SK-N-SH (cell line): Measurements from ENCODE around the gene GCH1.

Source experiments
- GABPA ChIP-seq: IDR thresholded peaks from 2 replicates; pipeline ENCODE4 v1.4.0; 2012; ENCODE audit warnings: low read depth, mild to moderate bottlenecking
- MEF2A ChIP-seq: IDR thresholded peaks from 2 replicates; pipeline ENCODE4 v1.4.0; 2012; ENCODE audit warnings: low read depth, borderline replicate concordance
- POLR2AphosphoS5 ChIP-seq: IDR thresholded peaks from 2 replicates; pipeline ENCODE4 v1.6.1; 2012; ENCODE audit warnings: low read depth, low read length
- RAD21 ChIP-seq: IDR thresholded peaks from 2 replicates; pipeline ENCODE4 v1.6.1; 2012; ENCODE audit warnings: mild to moderate bottlenecking, low read length
- RFX5 ChIP-seq: IDR thresholded peaks from 2 replicates; pipeline ENCODE4 v1.6.1; 2012; ENCODE audit warnings: mild to moderate bottlenecking, improper control_type of control experiment, low read length
- SIN3A ChIP-seq: IDR thresholded peaks from 2 replicates; pipeline ENCODE4 v1.6.1; 2012; ENCODE audit warnings: low read depth, mild to moderate bottlenecking, low read length, moderate library complexity, borderline replicate concordance
- SMC3 ChIP-seq: IDR thresholded peaks from 2 replicates; pipeline ENCODE4 v1.6.1; 2012; ENCODE audit warnings: low read depth, low read length, improper control_type of control experiment
- TEAD4 ChIP-seq: IDR thresholded peaks from 2 replicates; pipeline ENCODE4 v1.4.0; 2012; ENCODE audit warnings: mild to moderate bottlenecking, borderline replicate concordance; ENCODE audit not compliant: insufficient read depth
- TF ChIP-seq, protein P1 (sequence below): fragments of 200-600 bp; sonication (generic); IDR thresholded peaks from 2 replicates; pipeline ENCODE4 v1.6.1; 2017; ENCODE audit warnings: antibody characterized with exemption, mild to moderate bottlenecking, moderate library complexity
- TF ChIP-seq, protein P2 (sequence below): IDR thresholded peaks from 2 replicates; pipeline ENCODE4 v1.4.0; 2012; ENCODE audit warnings: low read depth
- TF ChIP-seq, protein P3 (sequence below): IDR thresholded peaks from 2 replicates; pipeline ENCODE4 v1.4.0; 2012; ENCODE audit warnings: low read depth, borderline replicate concordance
- TF ChIP-seq, protein P4 (sequence below): IDR thresholded peaks from 2 replicates; pipeline ENCODE4 v1.6.1; 2012; ENCODE audit warnings: mild to moderate bottlenecking, low read depth, low read length, moderate library complexity

DNA sequence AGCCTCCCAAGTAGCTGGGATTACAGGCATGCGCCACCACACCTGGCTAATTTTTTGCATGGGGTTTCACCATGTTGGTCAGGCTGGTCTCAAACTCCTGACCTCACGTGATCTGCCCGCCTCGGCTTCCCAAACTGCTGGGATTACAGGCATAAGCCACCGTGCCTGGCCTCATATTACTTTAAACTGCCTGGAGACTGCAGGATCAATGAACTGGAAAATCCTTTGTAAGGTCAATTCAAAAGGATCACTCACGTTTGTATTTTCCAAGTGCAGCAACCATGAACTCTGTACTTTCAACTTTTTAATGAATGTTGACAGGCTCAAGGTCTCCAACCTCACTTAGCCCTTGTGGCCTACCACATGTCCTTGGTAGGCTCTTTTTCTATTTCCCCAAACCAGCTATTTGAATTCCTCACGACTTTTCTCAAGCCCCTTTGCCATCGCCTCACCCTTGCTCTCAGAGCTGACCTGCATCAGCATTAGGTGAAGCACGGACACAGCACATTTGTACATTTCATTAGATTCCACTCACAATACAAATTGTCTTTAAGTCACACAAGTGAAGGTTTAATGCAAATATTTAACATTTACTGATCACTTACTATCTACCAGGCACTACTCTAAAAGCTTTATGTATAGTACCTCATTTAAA is 42.2 kb upstream of the GCH1 start:
- TF ChIP-seq SIN3A = no peak
- TF ChIP-seq, protein P1, sequence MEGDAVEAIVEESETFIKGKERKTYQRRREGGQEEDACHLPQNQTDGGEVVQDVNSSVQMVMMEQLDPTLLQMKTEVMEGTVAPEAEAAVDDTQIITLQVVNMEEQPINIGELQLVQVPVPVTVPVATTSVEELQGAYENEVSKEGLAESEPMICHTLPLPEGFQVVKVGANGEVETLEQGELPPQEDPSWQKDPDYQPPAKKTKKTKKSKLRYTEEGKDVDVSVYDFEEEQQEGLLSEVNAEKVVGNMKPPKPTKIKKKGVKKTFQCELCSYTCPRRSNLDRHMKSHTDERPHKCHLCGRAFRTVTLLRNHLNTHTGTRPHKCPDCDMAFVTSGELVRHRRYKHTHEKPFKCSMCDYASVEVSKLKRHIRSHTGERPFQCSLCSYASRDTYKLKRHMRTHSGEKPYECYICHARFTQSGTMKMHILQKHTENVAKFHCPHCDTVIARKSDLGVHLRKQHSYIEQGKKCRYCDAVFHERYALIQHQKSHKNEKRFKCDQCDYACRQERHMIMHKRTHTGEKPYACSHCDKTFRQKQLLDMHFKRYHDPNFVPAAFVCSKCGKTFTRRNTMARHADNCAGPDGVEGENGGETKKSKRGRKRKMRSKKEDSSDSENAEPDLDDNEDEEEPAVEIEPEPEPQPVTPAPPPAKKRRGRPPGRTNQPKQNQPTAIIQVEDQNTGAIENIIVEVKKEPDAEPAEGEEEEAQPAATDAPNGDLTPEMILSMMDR = no peak
- no peak for TF ChIP-seq POLR2AphosphoS5
- TF ChIP-seq SMC3 = no peak
- TF ChIP-seq RAD21 = no peak
- TF ChIP-seq TEAD4 = no peak
- TF ChIP-seq, protein P2, sequence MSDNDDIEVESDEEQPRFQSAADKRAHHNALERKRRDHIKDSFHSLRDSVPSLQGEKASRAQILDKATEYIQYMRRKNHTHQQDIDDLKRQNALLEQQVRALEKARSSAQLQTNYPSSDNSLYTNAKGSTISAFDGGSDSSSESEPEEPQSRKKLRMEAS = no peak
- TF ChIP-seq, protein P3, sequence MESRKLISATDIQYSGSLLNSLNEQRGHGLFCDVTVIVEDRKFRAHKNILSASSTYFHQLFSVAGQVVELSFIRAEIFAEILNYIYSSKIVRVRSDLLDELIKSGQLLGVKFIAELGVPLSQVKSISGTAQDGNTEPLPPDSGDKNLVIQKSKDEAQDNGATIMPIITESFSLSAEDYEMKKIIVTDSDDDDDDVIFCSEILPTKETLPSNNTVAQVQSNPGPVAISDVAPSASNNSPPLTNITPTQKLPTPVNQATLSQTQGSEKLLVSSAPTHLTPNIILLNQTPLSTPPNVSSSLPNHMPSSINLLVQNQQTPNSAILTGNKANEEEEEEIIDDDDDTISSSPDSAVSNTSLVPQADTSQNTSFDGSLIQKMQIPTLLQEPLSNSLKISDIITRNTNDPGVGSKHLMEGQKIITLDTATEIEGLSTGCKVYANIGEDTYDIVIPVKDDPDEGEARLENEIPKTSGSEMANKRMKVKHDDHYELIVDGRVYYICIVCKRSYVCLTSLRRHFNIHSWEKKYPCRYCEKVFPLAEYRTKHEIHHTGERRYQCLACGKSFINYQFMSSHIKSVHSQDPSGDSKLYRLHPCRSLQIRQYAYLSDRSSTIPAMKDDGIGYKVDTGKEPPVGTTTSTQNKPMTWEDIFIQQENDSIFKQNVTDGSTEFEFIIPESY = no peak
- no peak for TF ChIP-seq GABPA
- TF ChIP-seq, protein P4, sequence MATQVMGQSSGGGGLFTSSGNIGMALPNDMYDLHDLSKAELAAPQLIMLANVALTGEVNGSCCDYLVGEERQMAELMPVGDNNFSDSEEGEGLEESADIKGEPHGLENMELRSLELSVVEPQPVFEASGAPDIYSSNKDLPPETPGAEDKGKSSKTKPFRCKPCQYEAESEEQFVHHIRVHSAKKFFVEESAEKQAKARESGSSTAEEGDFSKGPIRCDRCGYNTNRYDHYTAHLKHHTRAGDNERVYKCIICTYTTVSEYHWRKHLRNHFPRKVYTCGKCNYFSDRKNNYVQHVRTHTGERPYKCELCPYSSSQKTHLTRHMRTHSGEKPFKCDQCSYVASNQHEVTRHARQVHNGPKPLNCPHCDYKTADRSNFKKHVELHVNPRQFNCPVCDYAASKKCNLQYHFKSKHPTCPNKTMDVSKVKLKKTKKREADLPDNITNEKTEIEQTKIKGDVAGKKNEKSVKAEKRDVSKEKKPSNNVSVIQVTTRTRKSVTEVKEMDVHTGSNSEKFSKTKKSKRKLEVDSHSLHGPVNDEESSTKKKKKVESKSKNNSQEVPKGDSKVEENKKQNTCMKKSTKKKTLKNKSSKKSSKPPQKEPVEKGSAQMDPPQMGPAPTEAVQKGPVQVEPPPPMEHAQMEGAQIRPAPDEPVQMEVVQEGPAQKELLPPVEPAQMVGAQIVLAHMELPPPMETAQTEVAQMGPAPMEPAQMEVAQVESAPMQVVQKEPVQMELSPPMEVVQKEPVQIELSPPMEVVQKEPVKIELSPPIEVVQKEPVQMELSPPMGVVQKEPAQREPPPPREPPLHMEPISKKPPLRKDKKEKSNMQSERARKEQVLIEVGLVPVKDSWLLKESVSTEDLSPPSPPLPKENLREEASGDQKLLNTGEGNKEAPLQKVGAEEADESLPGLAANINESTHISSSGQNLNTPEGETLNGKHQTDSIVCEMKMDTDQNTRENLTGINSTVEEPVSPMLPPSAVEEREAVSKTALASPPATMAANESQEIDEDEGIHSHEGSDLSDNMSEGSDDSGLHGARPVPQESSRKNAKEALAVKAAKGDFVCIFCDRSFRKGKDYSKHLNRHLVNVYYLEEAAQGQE = no peak
- TF ChIP-seq MEF2A = no peak
- no peak for TF ChIP-seq RFX5
